Brain microvascular endothelial cell (primary cell): ENCODE measurements around the gene LATS2.
"Not testable (repeated sequence)": the region's sequence is repeated elsewhere in the genome, so short reads cannot be mapped to it uniquely, and the experiment has no call there.

ENCODE experiments used
- DNase-seq: peaks from one replicate; pipeline ENCODE4 v3.0.0-alpha.2; 2020
- H3K27ac ChIP-seq: fragments of 250-450 bp; sonication (Bioruptor Pico); 2 replicates; pipeline ENCODE4 v1.5.1; 2020; ENCODE audit warnings: mild to moderate bottlenecking, moderate library complexity
- H3K27me3 ChIP-seq: fragments of 250-450 bp; sonication (Bioruptor Pico); replicated peaks from 2 replicates; pipeline ENCODE4 v1.5.1; 2020; ENCODE audit warnings: mild to moderate bottlenecking
- H3K36me3 ChIP-seq: fragments of 250-450 bp; sonication (Bioruptor Pico); replicated peaks from 2 replicates; pipeline ENCODE4 v1.5.1; 2020; ENCODE audit warnings: mild to moderate bottlenecking
- H3K4me3 ChIP-seq: 2 replicates; pipeline ENCODE4 v1.5.1; 2011; ENCODE audit warnings: low read depth, mild to moderate bottlenecking, control low read depth, low read length, moderate library complexity
- CTCF ChIP-seq: IDR thresholded peaks from 2 replicates; pipeline ENCODE4 v1.5.1; 2011; ENCODE audit warnings: low read depth, mild to moderate bottlenecking, moderate library complexity, low read length, control low read depth, inconsistent platforms; ENCODE audit errors: missing control alignments
- in situ Hi-C: cut with HindIII; loops from 2 replicates; pipeline ENCODE4 v1.10.0; 2017; ENCODE audit warnings: low sequenced_read_pairs, low pct_ligation_motif_present

The LATS2 gene

GRCh38 chr13:21055016-21055415 is 6.4 kb downstream of the LATS2 start:
- no peak for DNase-seq
- peak overlapping the region; percentile 46 for H3K27ac ChIP-seq
- H3K27me3 ChIP-seq = no peaks in the 10 kb centered on the region
- H3K36me3 ChIP-seq = no peaks in the 10 kb centered on the region
- in situ Hi-C loops = no loop called here
- no peak overlapping the region for H3K4me3 ChIP-seq
- no peak for TF ChIP-seq CTCF

GRCh38 chr13:21054313-21054712 is 7.1 kb downstream of the LATS2 start:
- Histone ChIP-seq H3K4me3 (no peak overlapping the region), H3K36me3 (no peaks in the 10 kb centered on the region), H3K27ac (peak overlapping the region; percentile 46), H3K27me3 (no peaks in the 10 kb centered on the region)
- TF ChIP-seq CTCF = no peak
- no peak for DNase-seq
- in situ Hi-C loops = no loop called here

GRCh38 chr13:21053231-21053630 is 8.2 kb downstream of the LATS2 start:
- Histone ChIP-seq H3K36me3 (no peaks in the 10 kb centered on the region), H3K4me3 (no peak overlapping the region), H3K27me3 (no peaks in the 10 kb centered on the region), H3K27ac (no peak overlapping the region)
- no peak for TF ChIP-seq CTCF
- DNase-seq = no peak
- in situ Hi-C loops = no loop called here

GRCh38 chr13:21051675-21052074 is 9.7 kb downstream of the LATS2 start:
- no peak for TF ChIP-seq CTCF
- Histone ChIP-seq H3K36me3 (peaks cover 2% of the 10 kb centered on the region), H3K27ac (no peak overlapping the region), H3K4me3 (no peak overlapping the region), H3K27me3 (no peaks in the 10 kb centered on the region)
- in situ Hi-C loops = no loop called here
- no peak for DNase-seq

- in situ Hi-C loops = no loop called here
- no peak for TF ChIP-seq CTCF
- no peak overlapping the region for H3K27ac ChIP-seq
- no peaks in the 10 kb centered on the region for H3K27me3 ChIP-seq
- DNase-seq = peak; percentile 41
- peaks cover 5% of the 10 kb centered on the region for H3K36me3 ChIP-seq
- no peak overlapping the region for H3K4me3 ChIP-seq
Measured at GRCh38 chr13:21050288-21051197, 10.8 kb downstream of the LATS2 start.

- in situ Hi-C loops, H3K27ac ChIP-seq, DNase-seq, H3K27me3 ChIP-seq, H3K4me3 ChIP-seq: not testable (repeated sequence)
- peaks cover 13% of the 10 kb centered on the region for H3K36me3 ChIP-seq
Measured at GRCh38 chr13:21049731-21050130, 11.7 kb downstream of the LATS2 start.
